GM18511 (cell line): Measurements from ENCODE around the gene KCNJ10.
A peak's percentile ranks its signal among the peaks of the same experiment; 100 is the strongest.
"Not testable (repeated sequence)": the region's sequence is repeated elsewhere in the genome, so short reads cannot be mapped to it uniquely, and the experiment has no call there.

ENCODE experiments used
- ATAC-seq: cut with Tn5 transposase; IDR thresholded peaks from one replicate; pipeline ENCODE4 v1.9.1; 2021; ENCODE audit warnings: mild to moderate bottlenecking, moderate library complexity; ENCODE audit not compliant: unreplicated experiment

The KCNJ10 gene

GRCh38 chr1:160062230-160062532 lies 7.8 kb downstream of the KCNJ10 start:
- ATAC-seq = no peak

GRCh38 chr1:160061369-160062229 lies 8.4 kb downstream of the KCNJ10 start:
- no peak for ATAC-seq

- ATAC-seq = no peak
Measured at GRCh38 chr1:160058087-160058486, 11.9 kb downstream of the KCNJ10 start.

GRCh38 chr1:160056648-160057169 lies 13.3 kb downstream of the KCNJ10 start:
- ATAC-seq = no peak

DNA sequence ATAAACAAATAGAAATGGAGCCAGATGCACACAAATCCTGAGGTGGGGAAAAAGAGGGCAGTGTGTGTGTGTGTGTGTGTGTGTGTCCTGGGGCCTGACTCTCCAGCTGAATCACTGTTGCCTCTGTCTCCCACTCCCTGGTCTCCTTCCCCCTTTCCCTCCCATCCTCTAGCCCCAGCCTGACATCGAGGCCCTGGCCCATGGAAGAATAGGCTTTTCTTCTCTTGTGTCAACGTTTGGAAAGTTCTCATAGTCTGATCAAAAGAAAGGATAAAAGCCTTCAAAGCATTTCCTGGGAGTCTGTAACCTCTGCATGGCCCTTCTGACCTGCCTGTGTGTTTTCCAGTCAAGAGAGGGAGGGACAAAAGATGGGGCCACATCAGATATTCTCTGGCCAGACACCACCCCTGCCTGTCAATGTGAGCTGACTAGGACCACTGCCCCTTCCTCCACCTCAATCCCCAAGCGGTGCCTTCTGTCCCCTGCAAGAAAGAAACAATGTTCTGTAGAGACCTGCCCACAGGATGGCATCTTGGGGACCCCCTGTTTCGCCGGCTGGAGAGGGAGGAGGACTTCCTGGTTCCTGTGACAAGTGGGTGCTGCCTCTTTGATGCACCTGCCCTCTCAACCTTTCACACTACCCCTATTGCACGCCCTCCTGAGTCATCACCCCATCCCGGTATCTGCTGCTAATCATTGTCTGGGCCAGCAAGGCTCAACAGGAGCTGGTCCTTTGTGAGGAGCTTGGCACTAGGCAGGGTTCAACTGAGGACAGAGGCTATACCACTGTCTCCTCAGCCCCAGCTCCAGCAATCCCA lies 16.2 kb downstream of the KCNJ10 start:
- ATAC-seq = no peak

DNA sequence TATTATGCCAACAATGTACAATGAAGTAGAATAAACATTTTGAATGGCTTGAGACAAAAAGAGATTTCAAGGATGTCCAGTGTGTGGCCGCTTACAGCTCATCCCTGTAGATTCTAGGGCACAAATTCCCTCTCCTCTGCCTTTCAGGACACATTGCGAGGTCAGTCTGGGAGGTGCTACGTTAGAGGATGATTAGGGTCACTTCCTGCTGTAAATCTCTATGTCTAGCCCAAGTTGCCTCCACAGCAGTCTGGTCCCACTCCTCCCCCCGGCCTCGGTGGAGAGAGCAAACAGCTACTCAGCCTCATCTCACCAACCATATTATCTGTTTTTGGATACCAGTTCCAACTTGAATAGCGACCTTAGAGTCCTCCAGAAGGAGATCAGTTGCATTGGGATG lies 17.0 kb downstream of the KCNJ10 start:
- no peak for ATAC-seq

DNA sequence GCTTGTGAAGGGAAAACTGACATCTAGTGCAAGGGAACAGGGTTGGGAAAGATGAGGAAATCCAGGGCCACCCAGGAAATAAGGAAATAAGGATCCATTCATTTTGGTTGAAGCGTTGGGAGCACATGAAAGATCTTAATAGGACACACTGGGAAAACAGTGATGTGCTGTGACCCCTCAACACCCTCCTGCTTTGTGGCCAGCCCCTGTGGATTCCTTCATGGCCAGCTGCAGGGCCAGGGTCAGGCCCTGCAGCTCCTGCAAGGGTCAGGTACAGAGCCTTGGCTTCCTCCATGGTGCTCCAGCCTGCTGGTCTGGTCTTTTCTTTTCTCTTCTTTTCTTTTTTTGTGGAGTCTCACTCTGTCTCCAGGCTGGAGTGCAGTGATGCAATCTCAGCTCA lies 19.3 kb downstream of the KCNJ10 start:
- no peak for ATAC-seq

DNA sequence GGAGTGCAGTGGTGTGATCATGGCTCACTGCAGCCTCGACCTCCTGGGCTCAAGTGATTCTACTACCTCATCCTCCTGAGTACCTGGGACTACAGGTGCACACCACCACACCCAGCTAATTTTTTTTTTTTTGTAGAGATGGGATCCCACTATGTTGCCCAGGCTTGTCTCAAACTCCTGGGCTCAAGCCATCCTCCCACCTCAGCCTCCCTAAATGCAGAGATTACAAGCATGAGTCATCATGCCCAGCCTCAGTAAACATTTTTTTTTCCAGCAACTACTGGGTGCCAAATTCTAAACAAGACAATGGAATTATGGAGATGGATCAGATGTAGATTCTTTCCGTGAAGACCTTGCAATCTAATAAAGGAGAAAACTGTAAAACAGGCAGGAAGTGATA lies 19.8 kb downstream of the KCNJ10 start:
- not testable (repeated sequence) for ATAC-seq

DNA sequence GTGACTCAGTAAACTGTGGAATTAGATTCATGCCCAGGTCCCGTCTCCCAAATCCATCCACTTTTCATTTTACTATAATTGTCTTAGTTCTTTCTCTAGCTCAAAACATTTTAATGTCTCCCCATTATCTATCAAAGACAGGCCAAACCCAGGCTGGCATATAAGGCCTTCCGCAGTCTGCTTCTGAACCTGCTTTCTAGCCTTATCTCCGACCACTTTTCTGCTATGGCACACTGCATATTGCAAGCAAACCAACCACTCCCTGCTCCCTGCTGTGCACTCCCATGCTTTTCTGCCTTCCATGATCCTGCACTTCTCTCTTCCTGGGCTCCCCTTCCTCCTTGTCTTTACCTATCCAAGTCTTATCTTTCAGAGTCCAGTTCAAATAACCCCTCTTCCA lies 20.9 kb downstream of the KCNJ10 start:
- ATAC-seq = no peak

- no peak for ATAC-seq
Measured at GRCh38 chr1:160048335-160048734, 21.6 kb downstream of the KCNJ10 start.

- peak; percentile 51 for ATAC-seq
Measured at GRCh38 chr1:160047111-160047991, 22.6 kb downstream of the KCNJ10 start.

DNA sequence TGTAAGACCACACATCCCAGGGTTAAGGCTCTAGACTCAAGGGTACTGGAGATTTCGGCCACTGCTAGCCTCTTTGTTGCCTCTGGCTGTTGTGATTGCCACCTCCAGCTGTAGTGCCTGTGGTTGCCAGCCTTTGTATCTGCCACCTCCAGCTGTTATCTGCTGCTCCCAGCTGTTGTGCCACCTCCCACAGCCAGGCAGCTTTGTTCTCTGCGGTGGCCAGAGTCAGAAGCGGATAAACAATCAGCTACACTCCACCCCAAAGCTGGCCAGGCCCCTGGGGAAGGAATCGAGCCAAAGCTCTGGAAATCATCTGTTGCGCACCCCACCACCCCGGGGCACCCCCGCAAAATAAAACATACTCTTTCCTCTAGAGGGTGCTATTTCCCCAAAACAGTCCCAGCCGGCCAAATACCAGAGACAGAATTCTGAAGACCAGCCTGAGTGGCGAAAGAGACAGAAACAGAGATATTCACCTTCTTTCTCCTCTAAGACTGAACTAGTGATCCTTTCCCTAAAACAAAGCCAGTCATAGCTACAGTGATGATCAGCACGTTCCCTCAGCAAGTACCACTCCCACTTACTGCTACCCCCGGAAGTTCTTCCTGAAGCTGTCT lies 23.4 kb downstream of the KCNJ10 start:
- peak; percentile 84 for ATAC-seq

DNA sequence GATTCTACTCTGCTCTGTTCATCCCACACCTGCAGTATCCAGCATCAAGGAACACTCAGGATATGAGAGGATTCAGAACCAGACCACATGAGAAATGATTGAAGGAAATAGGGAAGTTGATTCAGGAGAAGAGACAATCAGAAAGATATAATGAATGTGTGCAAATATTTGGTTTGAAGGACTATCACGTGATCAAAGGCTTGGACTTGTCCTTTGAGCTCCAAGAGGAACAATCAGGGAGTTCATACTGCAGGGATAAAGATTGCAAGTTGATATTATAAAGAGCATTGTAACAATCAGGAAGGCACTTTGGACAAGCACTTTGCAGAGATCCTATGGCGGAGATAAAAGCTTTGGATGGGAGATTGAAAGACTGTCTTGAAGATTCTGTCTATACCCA lies 24.3 kb downstream of the KCNJ10 start:
- ATAC-seq = no peak

DNA sequence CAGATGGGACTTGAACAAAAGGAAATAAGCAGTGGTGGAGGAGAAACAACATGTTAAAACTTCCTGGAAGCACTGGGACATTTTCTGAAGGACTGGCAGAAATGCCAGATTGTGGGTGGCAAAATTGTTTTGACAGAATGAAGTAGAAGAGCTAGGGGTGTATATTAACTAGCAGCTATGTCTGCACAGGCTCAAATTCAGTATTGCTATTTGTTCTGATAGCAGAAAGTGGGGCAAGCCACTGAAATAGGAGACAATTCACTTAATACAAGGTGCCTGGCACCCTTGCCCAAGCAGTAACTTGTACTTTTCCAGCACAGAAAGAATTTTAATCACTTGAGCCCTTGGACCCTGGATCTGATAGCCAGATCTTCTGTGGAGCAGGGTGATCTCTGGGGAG lies 26.4 kb downstream of the KCNJ10 start:
- no peak for ATAC-seq

DNA sequence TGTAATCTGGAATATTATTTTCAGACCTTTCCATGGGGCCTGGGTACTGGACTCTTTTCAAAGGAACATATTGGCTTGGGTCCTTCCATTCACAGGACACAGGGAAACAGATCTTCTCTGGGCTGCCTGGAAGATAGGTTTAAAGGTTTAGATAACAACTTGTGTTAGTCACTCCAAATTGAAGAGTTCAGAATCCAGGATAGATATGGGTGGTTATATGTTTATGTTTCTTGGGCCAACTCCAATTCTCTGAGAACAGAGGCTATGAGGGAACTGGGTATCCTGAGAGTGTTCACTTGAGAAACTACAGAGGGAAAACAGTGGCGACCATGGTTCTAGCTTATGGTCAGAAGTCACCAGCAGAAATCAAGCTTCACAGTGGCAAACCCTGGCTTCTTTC lies 29.5 kb downstream of the KCNJ10 start:
- no peak for ATAC-seq

DNA sequence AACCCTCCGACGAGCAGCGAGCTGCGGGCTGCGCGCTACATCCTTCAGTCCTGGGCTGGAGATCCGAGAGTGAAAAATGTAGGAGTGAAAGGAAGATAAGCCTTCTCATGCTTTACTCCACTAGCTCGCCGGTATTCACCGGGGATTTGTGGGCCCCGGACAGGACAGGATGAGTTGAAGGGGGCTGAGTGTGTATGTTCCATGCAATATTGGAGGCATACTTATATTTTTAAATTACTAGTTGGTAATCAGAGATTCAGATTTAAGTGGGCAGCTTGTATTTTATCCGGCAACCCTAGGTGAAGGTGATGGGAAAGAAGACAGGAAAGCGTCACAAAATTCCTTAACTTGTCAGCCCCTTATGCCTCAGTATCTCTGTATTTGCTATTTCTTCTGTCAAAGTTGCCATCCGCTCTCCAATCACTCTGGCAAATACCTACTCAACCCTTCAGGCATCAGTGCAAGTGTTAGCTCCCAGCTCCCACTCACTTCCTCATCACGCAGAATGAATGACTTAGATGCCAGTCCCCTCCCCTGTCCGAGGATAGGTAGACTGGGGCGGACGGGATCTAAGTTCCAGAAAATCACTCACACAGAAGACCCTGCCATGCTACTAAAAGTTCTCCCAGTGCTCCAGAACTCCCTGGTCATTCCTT lies 37.7 kb downstream of the KCNJ10 start:
- ATAC-seq = no peak

DNA sequence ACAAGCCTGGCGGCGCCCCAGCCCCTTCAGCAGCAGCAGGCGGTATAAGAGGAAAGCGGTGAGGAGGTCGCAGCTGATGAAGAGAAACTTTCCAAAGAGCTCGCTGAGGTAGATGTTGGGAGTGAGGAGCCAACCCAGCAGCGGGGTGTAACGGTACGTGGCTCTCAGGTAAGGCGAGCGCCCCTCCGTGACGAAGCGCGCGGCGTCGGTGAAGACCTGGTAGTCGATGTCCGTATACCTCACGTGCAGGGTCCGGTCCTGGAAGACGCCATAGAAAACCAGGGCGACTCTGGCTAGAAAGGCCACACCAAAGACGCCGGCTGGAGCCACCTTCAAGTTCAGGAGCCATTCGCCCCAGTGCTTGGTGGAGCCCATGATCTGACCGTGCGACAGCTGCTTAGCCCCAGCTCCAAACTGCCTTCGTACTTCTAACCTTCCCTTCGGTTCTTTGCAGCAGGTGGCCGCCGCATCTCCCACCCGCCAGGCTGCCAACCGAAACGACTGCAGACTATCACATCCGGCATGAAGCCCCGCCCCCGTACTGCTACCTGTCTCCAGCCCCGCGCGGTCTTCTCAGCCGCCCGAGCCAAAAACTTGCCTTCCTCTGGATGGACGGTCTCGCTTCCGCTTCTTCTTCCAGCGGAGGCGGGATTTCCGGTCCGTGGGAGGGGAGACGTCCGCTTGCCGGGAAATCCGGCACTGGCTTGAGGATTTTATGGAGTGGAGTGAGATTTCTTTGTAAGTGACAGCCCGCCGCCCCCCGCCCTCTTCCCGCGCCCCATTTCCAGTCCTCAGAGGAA lies 38.4 kb downstream of the KCNJ10 start, which contains the start of gene PIGM:
TSS of gene PIGM (minus strand) at position 626 of the 800 bp plus-strand sequence. CDS start at position 375, 251 bp downstream.
- ATAC-seq = peak; percentile 97

- no peak for ATAC-seq
Measured at GRCh38 chr1:160030657-160031364, 39.1 kb downstream of the KCNJ10 start.
